Measurements from ENCODE around the gene PPARG.

Gene PPARG

DNA sequence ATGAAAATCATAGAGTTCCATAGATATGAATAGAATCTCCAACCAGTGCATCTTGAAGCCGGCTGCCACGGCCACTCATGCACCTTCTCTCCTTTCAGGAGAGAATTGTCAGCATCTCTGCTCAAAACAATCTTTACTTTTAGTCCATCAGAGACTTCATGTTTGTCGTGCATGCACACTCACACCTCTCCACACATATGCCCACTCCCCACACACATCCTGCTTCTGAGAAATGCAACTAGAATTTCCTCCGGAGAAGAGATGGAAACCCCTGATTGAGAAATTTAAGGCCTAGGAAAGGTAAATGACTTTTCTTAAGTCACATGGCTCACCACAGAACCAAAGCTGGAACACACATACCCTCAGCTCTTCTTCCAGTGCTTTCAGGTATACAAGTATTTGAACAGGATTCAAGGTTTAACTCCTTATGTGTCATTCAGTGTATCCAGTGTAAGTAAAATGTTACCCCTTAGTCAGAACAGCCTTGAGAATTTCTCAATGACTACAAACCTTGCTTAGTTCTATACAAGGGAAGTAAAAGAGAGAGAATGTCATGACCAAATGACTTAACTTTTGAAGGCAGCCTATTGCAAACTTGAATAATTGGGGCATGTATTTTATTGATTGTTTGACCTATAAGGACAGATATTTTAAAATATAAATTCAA lies 126.3 kb downstream of the PPARG start:
- no peak for DNase-seq (ENCODE audit: low read depth)

DNA sequence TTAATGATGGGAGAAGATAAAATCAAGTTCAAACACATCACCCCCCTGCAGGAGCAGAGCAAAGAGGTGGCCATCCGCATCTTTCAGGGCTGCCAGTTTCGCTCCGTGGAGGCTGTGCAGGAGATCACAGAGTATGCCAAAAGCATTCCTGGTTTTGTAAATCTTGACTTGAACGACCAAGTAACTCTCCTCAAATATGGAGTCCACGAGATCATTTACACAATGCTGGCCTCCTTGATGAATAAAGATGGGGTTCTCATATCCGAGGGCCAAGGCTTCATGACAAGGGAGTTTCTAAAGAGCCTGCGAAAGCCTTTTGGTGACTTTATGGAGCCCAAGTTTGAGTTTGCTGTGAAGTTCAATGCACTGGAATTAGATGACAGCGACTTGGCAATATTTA lies 127.9 kb downstream of the PPARG start:
- no peak for DNase-seq (ENCODE audit: low read depth)

DNA sequence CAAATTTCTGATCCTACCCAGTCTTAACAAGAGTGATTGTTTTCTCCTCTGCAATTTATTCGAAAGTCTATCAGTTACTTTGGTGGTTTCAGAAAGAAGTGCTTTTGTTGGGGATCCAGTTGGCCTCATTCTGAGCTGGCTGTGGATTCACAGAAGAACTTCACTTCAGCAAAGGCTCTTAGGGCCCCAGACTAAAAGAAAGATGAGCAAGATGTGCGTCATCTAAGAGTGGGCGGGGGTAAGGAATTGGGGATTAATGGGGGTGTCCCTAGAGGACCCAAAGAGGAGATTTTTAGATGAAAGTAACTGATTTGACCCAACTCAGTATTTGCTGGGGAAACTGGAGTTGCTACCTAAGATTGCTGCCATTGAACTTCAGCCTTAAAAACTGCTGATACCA lies 131.5 kb downstream of the PPARG start:
- DNase-seq (ENCODE audit: low read depth), result no peak

- no peak for DNase-seq (ENCODE audit: low read depth)
These were observed 132.3 kb downstream of the PPARG start for GRCh38 chr3:12421132-12421531.

GRCh38 chr3:12423131-12423530 lies 134.3 kb downstream of the PPARG start:
- no peak for DNase-seq (ENCODE audit: low read depth)

GRCh38 chr3:12423918-12424630 lies 135.2 kb downstream of the PPARG start:
- no peak for DNase-seq (ENCODE audit: low read depth)

DNA sequence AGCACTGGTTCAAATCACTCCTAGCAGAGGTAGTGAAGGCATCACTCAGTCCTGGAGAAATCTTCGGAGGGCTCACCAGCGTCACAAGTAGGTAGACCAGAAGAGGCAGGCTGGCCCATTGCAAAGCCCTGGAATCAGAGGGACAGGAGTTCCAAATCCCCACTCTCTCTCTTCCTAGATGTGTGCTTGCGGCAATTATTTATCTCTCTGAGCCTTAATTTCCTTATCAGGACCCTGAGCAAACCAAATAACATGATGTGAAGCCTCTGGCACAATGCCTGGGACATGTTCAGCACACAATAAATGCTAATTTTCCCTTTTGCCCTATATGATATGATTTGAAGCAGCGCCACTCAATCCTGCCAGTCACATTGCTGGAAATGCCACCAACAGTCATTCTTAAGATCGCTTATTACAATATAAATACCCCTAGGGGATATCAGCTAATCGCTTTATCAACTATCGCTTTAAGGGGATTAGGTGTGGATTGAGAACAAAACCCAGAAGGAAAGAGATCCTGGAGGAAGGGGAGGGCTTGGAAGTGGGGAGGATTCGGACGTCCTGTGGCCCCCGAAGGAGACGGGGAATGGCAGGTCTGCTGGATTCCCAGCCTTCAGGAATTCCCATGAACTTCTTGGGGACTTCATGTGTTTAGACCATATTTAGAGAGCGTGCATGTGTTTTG lies 135.9 kb downstream of the PPARG start:
- no peak for DNase-seq (ENCODE audit: low read depth)

DNA sequence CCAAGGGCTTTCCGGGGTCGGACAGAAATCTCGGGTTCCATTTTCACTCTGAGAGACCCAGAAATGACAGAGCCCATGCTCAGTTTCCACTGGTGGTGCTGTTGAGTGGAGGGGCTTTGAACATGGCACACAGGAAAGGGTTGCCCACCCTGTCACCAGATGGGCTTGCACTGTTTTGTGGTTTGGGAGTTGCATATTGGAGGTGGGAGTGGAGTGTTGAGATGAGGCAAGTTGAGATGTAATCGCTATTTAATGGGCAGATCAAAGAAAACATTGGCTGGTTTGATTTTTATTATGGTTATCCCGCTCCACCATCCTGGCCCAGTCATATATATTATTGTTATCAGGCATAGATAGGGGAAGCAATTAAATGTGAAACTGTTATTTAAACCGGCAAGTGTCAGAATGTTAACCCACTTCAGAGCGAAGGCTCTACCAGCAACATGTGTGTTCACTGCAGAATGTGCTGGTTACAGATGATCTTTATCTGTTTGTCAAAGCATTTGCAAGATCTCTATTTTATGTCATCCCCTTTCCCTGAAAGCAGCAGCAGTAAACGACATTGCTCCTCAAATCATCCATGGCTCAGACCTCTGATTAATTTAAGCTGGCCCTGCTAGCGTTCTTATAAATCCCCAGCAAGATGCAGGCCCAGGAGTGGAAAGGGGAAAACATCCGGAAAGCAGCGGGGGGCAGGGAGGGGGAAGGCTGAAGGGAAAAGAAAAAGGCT lies 137.1 kb downstream of the PPARG start:
- no peak for DNase-seq (ENCODE audit: low read depth)

DNA sequence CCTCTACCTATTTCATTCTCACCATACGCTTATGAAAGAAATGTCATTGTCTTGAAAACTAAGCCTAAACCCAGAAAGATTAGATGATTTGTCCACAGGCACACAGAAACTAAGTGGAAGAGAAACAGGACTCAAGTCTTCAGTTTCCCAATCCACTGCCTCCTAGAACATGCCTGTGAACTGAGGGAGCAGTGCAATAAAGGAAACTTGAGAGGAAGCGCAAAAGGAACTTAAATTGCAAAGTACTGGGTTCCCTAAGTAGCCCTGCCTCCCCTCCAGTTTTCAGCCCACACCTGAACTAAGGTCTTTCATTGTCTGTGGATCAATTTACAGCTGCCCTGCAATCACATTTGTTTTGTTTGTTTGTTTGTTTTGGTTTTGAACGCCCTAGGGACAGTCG lies 138.7 kb downstream of the PPARG start:
- no peak for DNase-seq (ENCODE audit: low read depth)

DNA sequence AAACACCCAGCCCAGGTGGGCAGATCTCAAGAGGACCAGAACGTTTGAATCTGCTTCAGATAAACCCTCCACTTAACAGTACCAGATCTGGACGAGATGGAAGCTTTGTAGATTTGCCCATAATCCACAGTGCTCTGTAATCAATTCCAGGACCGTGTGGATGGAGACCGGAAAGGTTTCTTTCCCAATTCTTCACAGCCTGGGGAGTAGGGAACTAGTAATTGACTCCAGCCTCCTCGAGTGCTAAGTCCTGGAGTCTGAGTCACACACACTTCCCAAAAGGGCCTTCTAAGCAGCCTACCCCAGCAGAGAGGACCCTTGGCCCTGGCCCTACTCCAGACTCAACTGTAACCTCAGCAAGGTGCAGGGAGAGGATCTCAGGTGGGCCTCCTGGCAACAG lies 139.3 kb downstream of the PPARG start:
- DNase-seq (ENCODE audit: low read depth), result no peak

DNA sequence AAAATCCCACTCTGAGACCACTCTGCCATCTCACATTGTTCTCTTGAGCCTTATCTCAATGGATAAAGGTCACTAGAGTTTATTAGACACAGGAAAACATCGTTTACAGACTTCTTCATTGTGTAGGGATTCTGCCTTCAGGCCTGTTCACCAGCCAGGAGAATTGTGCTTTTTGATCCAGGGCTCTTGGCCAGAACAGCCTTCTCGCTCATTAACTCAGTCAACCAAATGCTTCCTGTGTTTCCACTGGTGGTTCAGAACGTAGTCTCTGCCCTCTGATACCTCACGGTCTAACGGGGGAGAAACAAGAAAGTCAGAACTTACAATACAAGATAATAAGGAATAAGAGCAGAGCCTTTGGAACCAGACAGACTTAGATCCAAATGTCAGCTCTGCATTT lies 141.2 kb downstream of the PPARG start:
- no peak for DNase-seq (ENCODE audit: low read depth)

GRCh38 chr3:12433823-12434222 lies 145.0 kb downstream of the PPARG start:
- DNase-seq (ENCODE audit: low read depth), result no peak

DNA sequence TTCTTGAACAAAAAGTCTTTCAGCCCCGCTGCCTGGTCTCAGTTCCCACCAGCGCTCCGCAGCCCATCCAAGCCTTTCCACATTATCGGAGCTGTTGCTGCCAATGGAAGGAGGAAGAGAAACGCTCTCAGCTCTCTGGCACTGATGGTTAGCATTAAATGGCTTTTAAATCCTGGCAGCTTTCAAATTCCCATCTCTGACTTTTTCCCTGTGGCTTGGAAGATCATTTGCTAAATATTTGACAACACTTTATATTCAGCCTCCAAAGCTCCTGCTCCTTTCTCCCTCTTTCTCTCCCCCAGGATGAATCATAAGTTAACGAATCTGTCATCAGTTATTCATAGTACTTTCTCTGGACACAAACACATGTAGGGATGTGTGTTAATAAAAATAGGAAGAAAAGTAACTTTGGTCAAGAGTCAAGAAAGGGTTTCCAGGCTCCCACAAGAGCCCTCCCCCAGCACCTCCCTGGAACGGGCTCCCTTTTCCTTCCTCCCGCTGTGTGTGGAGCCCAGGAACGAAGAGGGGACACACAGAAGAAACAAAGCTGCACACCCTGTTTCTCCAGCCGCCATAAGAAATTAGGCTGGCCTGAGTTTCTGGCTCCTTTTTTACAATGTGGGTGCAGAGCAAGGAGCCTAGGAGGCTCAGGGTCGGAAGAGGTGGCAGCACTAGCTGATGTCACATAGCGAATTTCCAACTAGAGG lies 147.8 kb downstream of the PPARG start:
- DNase-seq (ENCODE audit: low read depth), result peak; percentile 21

GRCh38 chr3:12437221-12437605 lies 148.3 kb downstream of the PPARG start:
- no peak for DNase-seq (ENCODE audit: low read depth)

- DNase-seq (ENCODE audit: low read depth), result no peak
These were observed 149.0 kb downstream of the PPARG start for GRCh38 chr3:12437861-12438260.

- no peak for DNase-seq (ENCODE audit: low read depth)
These were observed 149.4 kb downstream of the PPARG start for GRCh38 chr3:12438318-12438717.

DNA sequence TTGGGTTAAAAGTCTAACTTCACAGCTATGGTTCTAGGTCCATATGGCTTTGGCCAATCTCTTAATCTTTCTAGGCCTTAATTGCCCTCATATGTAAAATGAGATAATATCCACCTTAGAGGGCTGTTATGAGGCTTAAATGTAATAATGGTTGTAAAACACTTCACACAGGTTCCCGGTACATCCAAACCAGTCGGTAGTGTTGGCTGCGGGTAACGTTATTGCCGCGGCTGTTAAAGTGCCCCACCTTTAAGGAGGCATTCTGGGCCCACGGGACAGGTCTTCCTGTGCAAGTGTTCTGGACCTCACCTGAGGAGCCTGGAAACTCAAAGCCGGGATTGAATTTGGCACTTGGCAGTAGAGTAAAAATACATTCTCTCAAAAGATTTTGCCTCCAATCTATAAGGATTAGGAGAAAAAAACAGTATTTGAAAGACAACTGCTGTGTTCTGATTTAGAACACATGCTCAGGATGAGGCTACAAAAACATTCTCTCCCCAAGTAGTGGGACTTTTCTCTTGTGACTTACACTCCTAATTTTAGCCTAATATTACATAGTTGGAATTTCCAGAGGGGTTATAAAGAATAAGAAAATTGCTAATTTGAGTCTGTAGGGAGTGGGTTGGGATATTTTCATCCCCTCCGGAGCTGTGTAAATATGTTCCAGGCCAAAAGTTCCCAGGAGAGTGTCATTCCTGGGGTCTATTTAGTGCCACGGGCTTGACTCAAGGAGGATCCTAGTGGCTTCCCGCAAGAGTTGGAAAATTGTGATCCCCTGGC lies 150.5 kb downstream of the PPARG start:
- no peak for DNase-seq (ENCODE audit: low read depth)

GRCh38 chr3:12440927-12441714 lies 152.3 kb downstream of the PPARG start:
- DNase-seq (ENCODE audit: low read depth), result no peak

DNA sequence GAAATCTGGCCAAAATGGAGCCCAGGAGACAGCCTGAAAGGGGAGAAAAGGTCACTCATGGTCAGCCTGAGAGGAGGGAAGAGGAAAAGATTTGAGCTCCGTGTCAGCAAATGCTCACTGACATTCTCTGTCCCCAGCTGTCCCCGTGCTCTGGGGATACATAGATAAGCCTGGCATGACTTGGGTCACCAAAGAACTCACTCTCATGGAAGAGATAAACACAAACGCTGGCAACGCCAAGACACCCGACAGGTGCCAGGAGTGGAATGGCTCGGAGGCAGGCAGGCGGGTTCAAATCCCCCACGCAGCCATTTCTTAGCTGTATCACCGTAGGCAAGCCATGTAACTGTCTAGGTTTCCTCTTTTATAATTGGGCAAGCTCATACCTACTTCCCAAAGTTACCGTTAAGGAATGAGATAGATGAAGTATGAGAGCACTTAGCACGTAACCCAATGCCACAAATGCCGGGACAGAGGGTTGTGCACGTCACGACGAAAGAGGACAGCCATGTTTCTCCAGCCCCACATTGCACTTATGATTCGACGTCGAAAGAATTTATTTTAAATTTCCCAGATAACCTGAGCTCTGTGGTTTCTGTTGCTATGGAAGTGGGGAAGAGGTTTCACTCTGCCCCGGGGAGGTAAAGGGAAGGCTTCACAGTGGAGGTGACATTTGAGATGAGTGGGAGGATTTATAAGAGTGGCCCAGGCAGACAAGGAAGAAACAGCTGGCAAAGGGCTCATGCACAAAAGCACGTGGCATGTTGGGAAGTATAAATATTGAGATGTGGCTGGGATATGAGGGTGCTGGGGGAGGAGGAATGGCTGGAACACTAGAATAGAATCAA lies 154.0 kb downstream of the PPARG start:
- no peak for DNase-seq (ENCODE audit: low read depth)

Measured in GM04503 (cell line).